Right atrium auricular region (tissue), 2 donors: ENCODE results near the gene DAGLA. TPM values are rescaled to one million over a fixed set of nuclear protein-coding genes. Genes with fewer than 3 reads are reported as not detected.

Source experiments
- DNase-seq: peaks from one replicate; pipeline ENCODE4 v3.0.0-alpha.2; 2019; ENCODE audit warnings: low spot score
- H3K27ac ChIP-seq, 2 donors: fragments of 200-600 bp; sonication (generic); 1 replicate in 1 of 2; 2 replicates in 1 of 2; pipeline ENCODE4 v1.5.1; 2016 to 2019
- H3K27me3 ChIP-seq, 2 donors: fragments of 200-600 bp; sonication (generic); one replicate each; pipeline versions ENCODE4 v1.5.1 to v1.6.0; 2017 to 2019
- H3K36me3 ChIP-seq: fragments of 200-600 bp; sonication (generic); one replicate; pipeline ENCODE4 v1.5.1; 2016
- H3K4me1 ChIP-seq, 2 donors: fragments of 200-600 bp; sonication (generic); one replicate each; pipeline versions ENCODE4 v1.5.1 to v1.6.0; 2017 to 2019
- H3K4me3 ChIP-seq, 2 donors: fragments of 200-600 bp; sonication (generic); 1 replicate in 1 of 2; 2 replicates in 1 of 2; pipeline ENCODE4 v1.5.1; 2017 to 2019; ENCODE audit warnings: mild to moderate bottlenecking in 1 of 2, moderate library complexity in 1 of 2
- H3K9me3 ChIP-seq, 2 donors: fragments of 200-600 bp; sonication (generic); one replicate each; pipeline ENCODE4 v1.5.1; 2019
- CTCF ChIP-seq, 2 donors: fragments of 200-600 bp; sonication (generic); IDR thresholded peaks; one replicate each; pipeline ENCODE4 v1.5.1; 2019; ENCODE audit warnings: antibody characterized with exemption in 2 of 2
- total RNA-seq, 2 donors: library from RNA; depleted of rRNA; stranded (reverse); fragments of >200 nt; gene quantifications; one replicate each; pipeline ENCODE4 v1.1.0, GENCODE V29; 2016

Gene DAGLA
- total RNA-seq, 2 donors from 2014 or later = 3.9 to 5.7 TPM

DNA sequence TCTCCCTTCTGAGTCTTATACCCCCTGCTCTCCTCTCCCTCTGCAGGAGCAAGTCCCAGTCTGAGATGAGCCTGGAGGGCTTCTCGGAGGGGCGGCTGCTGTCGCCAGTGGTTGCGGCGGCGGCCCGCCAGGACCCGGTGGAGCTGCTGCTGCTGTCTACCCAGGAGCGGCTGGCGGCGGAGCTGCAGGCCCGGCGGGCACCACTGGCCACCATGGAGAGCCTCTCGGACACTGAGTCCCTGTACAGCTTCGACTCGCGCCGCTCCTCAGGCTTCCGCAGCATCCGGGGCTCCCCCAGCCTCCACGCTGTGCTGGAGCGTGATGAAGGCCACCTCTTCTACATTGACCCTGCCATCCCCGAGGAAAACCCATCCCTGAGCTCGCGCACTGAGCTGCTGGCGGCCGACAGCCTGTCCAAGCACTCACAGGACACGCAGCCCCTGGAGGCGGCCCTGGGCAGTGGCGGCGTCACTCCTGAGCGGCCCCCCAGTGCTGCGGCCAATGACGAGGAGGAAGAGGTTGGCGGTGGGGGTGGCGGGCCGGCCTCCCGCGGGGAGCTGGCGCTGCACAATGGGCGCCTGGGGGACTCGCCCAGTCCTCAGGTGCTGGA, 63.4 kb downstream of the DAGLA start:
- Histone ChIP-seq H3K4me1 (peaks cover 0 to 8% of the 10 kb centered on the region in 2 donors), H3K27ac (no peak overlapping the region), H3K4me3 (no peak overlapping the region), H3K27me3 (no peaks in the 10 kb centered on the region), H3K9me3 (no peaks in the 10 kb centered on the region), H3K36me3 (peaks cover 8% of the 10 kb centered on the region)
- no peak for TF ChIP-seq CTCF (IDR thresholded peaks at IDR 0.05)
- no peak for DNase-seq

- H3K4me1 ChIP-seq = peaks cover 0 to 8% of the 10 kb centered on the region in 2 donors
- no peak for TF ChIP-seq CTCF (IDR thresholded peaks at IDR 0.05)
- H3K4me3 ChIP-seq = no peak overlapping the region
- no peak for DNase-seq
- no peaks in the 10 kb centered on the region for H3K27me3 ChIP-seq
- H3K36me3 ChIP-seq = peaks cover 8% of the 10 kb centered on the region
- H3K27ac ChIP-seq = no peak overlapping the region
- no peaks in the 10 kb centered on the region for H3K9me3 ChIP-seq
Observed at GRCh38 chr11:61744181-61744580, 64.0 kb downstream of the DAGLA start.

- peaks cover 8% of the 10 kb centered on the region for H3K36me3 ChIP-seq
- no peak for TF ChIP-seq CTCF (IDR thresholded peaks at IDR 0.05)
Observed at GRCh38 chr11:61744609-61745156, 64.5 kb downstream of the DAGLA start.

GRCh38 chr11:61745781-61746441, 65.7 kb downstream of the DAGLA start:
- H3K27ac ChIP-seq = no peak overlapping the region
- no peak for TF ChIP-seq CTCF (IDR thresholded peaks at IDR 0.05)
- no peak for DNase-seq

More at GRCh38 chr11:61744609-61745156, 64.5 kb downstream of the DAGLA start:
- H3K4me1 ChIP-seq = peaks cover 0 to 8% of the 10 kb centered on the region in 2 donors
- no peak for DNase-seq
- H3K27me3 ChIP-seq = no peaks in the 10 kb centered on the region
- H3K4me3 ChIP-seq = no peak overlapping the region
- no peaks in the 10 kb centered on the region for H3K9me3 ChIP-seq
- H3K27ac ChIP-seq = no peak overlapping the region

GRCh38 chr11:61746442-61747191, 66.4 kb downstream of the DAGLA start:
- no peak overlapping the region for H3K27ac ChIP-seq
- H3K4me1 ChIP-seq = peaks cover 0 to 8% of the 10 kb centered on the region in 2 donors
- H3K4me3 ChIP-seq = no peak overlapping the region
- H3K36me3 ChIP-seq = peaks cover 8% of the 10 kb centered on the region
- no peak for TF ChIP-seq CTCF (IDR thresholded peaks at IDR 0.05)
- DNase-seq = no peak
- H3K9me3 ChIP-seq = no peaks in the 10 kb centered on the region
- H3K27me3 ChIP-seq = no peaks in the 10 kb centered on the region

More at GRCh38 chr11:61745781-61746441, 65.7 kb downstream of the DAGLA start:
- peaks cover 8% of the 10 kb centered on the region for H3K36me3 ChIP-seq
- no peaks in the 10 kb centered on the region for H3K9me3 ChIP-seq
- no peaks in the 10 kb centered on the region for H3K27me3 ChIP-seq
- no peak overlapping the region for H3K4me3 ChIP-seq
- H3K4me1 ChIP-seq = peaks cover 0 to 8% of the 10 kb centered on the region in 2 donors
